H1 (cell line): Measurements from ENCODE around the gene FANCD2. TPM values are rescaled to one million over a fixed set of nuclear protein-coding genes. Genes with fewer than 3 reads are reported as not detected.

Source experiments
- ATF3 ChIP-seq: IDR thresholded peaks from 2 replicates; pipeline ENCODE4 v1.6.1; 2011; ENCODE audit warnings: low read depth, mild to moderate bottlenecking, low read length; ENCODE audit not compliant: insufficient read depth
- POLR2A ChIP-seq, 2 experiments: IDR thresholded peaks; 1 replicate in 1 of 2; 2 replicates in 1 of 2; pipeline ENCODE4 v1.6.1; 2011; ENCODE audit warnings: low read depth in 2 of 2, low read length in 2 of 2, mild to moderate bottlenecking in 2 of 2; ENCODE audit errors: control extremely low read depth in 1 of 2
- polyA plus RNA-seq, 7 experiments: library from polyadenylated mRNA; depleted of rRNA in 3 of 7; stranded (reverse) in 5 of 7; unstranded in 2 of 7; fragments of >200 nt in 5 of 7; fragments of 200-250 nt in 2 of 7; gene quantifications; 1 replicate in 5 of 7; 2 replicates in 1 of 7; 4 replicates in 1 of 7; pipeline versions ENCODE4 v1.2.1 to v1.2.3, GENCODE V29; 2011 to 2013; ENCODE audit warnings: missing spikeins in 2 of 7, mixed read lengths in 2 of 7
- total RNA-seq: library from RNA; stranded (reverse); fragmentation: NEBNext Ultra II Directional; extraction: Animal tissue kit (Norgen Biotek cat#: 25700); gene quantifications from 2 replicates; pipeline ENCODE4 v1.2.1, GENCODE V29; 2021

FANCD2 gene
- total and polyA plus RNA-seq, 2 of the 8 experiments (the other 6 are each of a cell fraction or from before 2014, with no cell fraction given): 33.1 to 77.8 TPM

GRCh38 chr3:10149226-10149625 is 123.0 kb downstream of the FANCD2 start (continued):
- TF ChIP-seq POLR2A (IDR thresholded peaks at IDR 0.05; ENCODE audit: control extremely low read depth in 1 of 2, low read depth in 2 of 2, low read length in 2 of 2): no peak
- no peak for TF ChIP-seq ATF3
